ENCODE results near the gene SEMA5A.

DNA sequence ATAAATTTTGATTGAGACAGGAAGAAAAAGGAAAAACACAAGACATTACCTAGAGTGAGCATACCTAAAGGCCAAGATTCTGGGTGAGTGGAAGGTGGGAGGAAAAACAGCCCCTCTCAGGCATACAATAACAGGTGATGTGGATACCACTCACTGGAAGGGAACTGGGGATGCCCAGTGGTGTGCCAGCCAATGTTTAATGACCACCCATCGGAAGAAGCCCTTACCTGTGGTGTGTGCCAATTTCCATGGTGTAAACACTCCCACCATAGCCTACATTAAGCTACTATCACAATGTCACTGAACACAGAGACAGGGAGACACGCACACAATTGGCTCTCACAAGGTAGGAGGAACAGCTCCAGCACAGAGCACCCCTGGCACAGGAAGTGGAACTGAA is 63.5 kb downstream of the SEMA5A start:
- TF ChIP-seq, protein P1, sequence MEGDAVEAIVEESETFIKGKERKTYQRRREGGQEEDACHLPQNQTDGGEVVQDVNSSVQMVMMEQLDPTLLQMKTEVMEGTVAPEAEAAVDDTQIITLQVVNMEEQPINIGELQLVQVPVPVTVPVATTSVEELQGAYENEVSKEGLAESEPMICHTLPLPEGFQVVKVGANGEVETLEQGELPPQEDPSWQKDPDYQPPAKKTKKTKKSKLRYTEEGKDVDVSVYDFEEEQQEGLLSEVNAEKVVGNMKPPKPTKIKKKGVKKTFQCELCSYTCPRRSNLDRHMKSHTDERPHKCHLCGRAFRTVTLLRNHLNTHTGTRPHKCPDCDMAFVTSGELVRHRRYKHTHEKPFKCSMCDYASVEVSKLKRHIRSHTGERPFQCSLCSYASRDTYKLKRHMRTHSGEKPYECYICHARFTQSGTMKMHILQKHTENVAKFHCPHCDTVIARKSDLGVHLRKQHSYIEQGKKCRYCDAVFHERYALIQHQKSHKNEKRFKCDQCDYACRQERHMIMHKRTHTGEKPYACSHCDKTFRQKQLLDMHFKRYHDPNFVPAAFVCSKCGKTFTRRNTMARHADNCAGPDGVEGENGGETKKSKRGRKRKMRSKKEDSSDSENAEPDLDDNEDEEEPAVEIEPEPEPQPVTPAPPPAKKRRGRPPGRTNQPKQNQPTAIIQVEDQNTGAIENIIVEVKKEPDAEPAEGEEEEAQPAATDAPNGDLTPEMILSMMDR (IDR thresholded peaks at IDR 0.05): no peak
- no peak for TF ChIP-seq POLR2A (IDR thresholded peaks at IDR 0.05)
